Stimulated activated effector memory CD8-positive, alpha-beta T cell treated with anti-CD3 and anti-CD28 coated beads, Interleukin-12 subunit alpha, Interleukin-12 subunit beta, amount 100 ng/mL, for 72 hours (primary cell): ENCODE data around the gene AHI1.
"Not testable (repeated sequence)": the region's sequence is repeated elsewhere in the genome, so short reads cannot be mapped to it uniquely, and the experiment has no call there.

Experiments used
- ATAC-seq: fragments of 150-1000 bp; cut with Tn5 transposase; 2 replicates; pipeline ENCODE4 v1.10.0; 2021
- DNase-seq, 2 donors: peaks; one replicate each; pipeline ENCODE4 v3.0.0; 2021 to 2022; ENCODE audit warnings: low spot score in 2 of 2
- H3K27ac Mint-ChIP-seq: one replicate; pipeline ENCODE4 v1.8.0; 2022; ENCODE audit warnings: mild to moderate bottlenecking, mixed read lengths
- H3K36me3 Mint-ChIP-seq: one replicate; pipeline ENCODE4 v1.8.0; 2022; ENCODE audit warnings: mild to moderate bottlenecking, mixed read lengths
- H3K4me1 Mint-ChIP-seq: one replicate; pipeline ENCODE4 v1.8.0; 2022; ENCODE audit warnings: mixed read lengths
- H3K4me3 Mint-ChIP-seq: one replicate; pipeline ENCODE4 v1.8.0; 2022; ENCODE audit warnings: mild to moderate bottlenecking, mixed read lengths
- H3K9me3 Mint-ChIP-seq: one replicate; pipeline ENCODE4 v1.8.0; 2022; ENCODE audit warnings: mixed read lengths

The AHI1 gene

GRCh38 chr6:135354407-135354806 lies 143.1 kb downstream of the AHI1 start:
- Mint-ChIP-seq H3K4me1 (peaks cover 4% of the 10 kb centered on the region), H3K27ac (no peak overlapping the region), H3K4me3 (no peak overlapping the region), H3K36me3 (no peaks in the 10 kb centered on the region), H3K9me3 (no peaks in the 10 kb centered on the region)
- ATAC-seq = no peak
- no peak for DNase-seq

DNA sequence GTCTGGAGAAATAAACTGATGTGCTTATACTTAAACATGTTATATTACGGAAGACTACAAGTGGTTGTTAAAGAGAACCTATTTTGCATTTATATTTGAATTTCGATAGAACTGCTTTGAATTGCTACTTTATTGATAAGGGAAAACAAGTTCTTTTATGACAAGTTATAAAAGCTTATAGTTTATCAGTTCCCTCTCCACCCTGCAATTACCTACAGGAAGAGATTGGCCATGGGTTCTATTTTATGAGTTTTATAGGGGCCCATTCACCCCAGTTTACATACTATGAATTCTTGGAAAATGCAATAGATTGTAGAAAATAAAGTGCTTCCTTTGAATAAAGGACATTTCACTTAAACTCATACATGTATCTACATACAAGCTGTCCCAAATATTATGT lies 144.4 kb downstream of the AHI1 start:
- Mint-ChIP-seq H3K4me1 (no peaks in the 10 kb centered on the region), H3K36me3 (no peaks in the 10 kb centered on the region), H3K9me3 (no peaks in the 10 kb centered on the region), H3K4me3 (no peak overlapping the region), H3K27ac (no peak overlapping the region)
- ATAC-seq (no peak), DNase-seq (no peak)

GRCh38 chr6:135351635-135352034 lies 145.9 kb downstream of the AHI1 start:
- Mint-ChIP-seq H3K27ac (no peak overlapping the region), H3K9me3 (no peaks in the 10 kb centered on the region), H3K4me3 (no peak overlapping the region), H3K36me3 (no peaks in the 10 kb centered on the region), H3K4me1 (peaks cover 4% of the 10 kb centered on the region)
- ATAC-seq = no peak
- no peak for DNase-seq

- Mint-ChIP-seq H3K27ac (no peak overlapping the region), H3K4me1 (peaks cover 6% of the 10 kb centered on the region)
Measured at GRCh38 chr6:135347887-135348286, 149.7 kb downstream of the AHI1 start.

GRCh38 chr6:135346747-135347146 lies 150.8 kb downstream of the AHI1 start:
- H3K4me3 Mint-ChIP-seq = no peak overlapping the region
- ATAC-seq (no peak), DNase-seq (no peak)
- H3K27ac Mint-ChIP-seq = no peak overlapping the region
- no peaks in the 10 kb centered on the region for H3K9me3 Mint-ChIP-seq
- no peaks in the 10 kb centered on the region for H3K36me3 Mint-ChIP-seq
- H3K4me1 Mint-ChIP-seq = peaks cover 6% of the 10 kb centered on the region

More at GRCh38 chr6:135347887-135348286, 149.7 kb downstream of the AHI1 start:
- DNase-seq (no peak), ATAC-seq (no peak)
- no peaks in the 10 kb centered on the region for H3K36me3 Mint-ChIP-seq
- H3K9me3 Mint-ChIP-seq = no peaks in the 10 kb centered on the region
- no peak overlapping the region for H3K4me3 Mint-ChIP-seq

GRCh38 chr6:135344526-135344925 lies 153.0 kb downstream of the AHI1 start:
- ATAC-seq (no peak), DNase-seq (no peak)
- Mint-ChIP-seq H3K36me3 (no peaks in the 10 kb centered on the region), H3K9me3 (no peaks in the 10 kb centered on the region), H3K27ac (no peak overlapping the region), H3K4me1 (peaks cover 6% of the 10 kb centered on the region), H3K4me3 (no peak overlapping the region)

- DNase-seq, H3K27ac Mint-ChIP-seq, H3K4me3 Mint-ChIP-seq, H3K9me3 Mint-ChIP-seq, H3K4me1 Mint-ChIP-seq, H3K36me3 Mint-ChIP-seq, ATAC-seq: not testable (repeated sequence)
Measured at GRCh38 chr6:135339920-135340319, 157.6 kb downstream of the AHI1 start.

- H3K27ac Mint-ChIP-seq = no peak overlapping the region
- no peaks in the 10 kb centered on the region for H3K36me3 Mint-ChIP-seq
- H3K4me3 Mint-ChIP-seq = no peak overlapping the region
- H3K4me1 Mint-ChIP-seq = peaks cover 5% of the 10 kb centered on the region
- no peak for ATAC-seq
- no peak for DNase-seq
- H3K9me3 Mint-ChIP-seq = no peaks in the 10 kb centered on the region
Measured at GRCh38 chr6:135334169-135334568, 163.4 kb downstream of the AHI1 start.

DNA sequence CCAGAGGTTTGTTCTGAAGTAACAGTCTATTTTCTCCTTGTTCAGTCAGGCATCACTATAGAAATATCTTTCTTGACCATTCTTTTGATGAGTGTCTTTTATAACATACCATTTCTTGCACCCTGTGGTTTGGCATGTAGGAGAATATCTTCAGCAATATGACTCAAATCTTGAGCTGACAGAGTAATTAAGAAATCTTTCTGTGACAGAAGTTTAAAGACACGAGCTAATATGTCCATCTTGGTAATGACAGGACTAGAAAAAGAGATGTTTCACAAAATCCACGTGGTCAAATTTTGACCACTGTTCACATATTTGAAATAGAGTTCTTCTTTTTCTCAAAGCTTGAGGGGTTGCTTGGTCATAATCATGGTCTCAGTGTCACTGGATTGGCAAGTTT lies 166.5 kb downstream of the AHI1 start:
- Mint-ChIP-seq H3K27ac (no peak overlapping the region), H3K36me3 (no peaks in the 10 kb centered on the region), H3K9me3 (no peaks in the 10 kb centered on the region), H3K4me3 (no peak overlapping the region), H3K4me1 (peaks cover 5% of the 10 kb centered on the region)
- ATAC-seq (peak; percentile 52), DNase-seq (no peak)

DNA sequence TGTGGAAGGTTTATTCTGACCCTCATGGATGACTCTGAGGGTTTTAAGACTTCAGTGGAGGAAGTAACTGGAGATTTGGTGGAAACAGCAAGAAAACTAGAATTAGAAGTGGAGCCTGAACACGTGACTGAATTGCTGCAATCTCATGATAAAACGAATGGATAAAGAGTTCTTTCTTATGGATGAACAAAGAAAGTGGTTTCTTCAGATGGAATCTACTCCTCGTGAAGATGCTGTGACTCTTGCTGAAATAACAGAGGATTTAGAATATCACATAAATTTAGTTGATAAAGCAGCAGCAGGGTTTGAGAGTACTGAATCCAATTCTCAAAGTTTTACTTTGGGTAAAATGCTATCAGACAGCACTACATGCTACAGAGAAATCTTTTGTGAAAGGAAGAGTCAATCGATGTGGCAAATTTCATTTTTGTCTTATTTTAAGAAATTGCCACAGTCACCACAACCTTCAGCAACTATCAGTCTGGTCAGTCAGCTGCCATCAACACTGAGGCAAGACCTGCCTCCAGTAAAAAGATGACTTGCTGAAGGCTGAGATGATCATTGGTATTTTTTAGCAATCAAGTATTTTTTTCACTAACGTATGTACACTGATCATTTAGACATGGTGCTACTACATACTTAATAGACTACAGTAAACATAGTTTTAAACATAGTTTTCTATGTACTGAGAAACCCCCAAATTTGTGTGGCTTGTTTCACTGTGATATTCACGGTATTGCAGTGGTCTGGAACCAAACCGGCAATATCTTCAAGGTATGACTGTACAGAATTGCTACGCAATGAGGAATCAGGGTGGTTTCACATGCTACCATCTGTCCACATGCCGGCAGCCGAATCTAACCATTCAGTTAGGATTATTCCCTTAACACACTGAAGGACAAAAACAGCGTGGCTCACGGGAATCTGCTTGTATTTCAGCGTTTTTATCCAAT lies 167.4 kb downstream of the AHI1 start:
- Mint-ChIP-seq H3K27ac (no peak overlapping the region), H3K36me3 (no peaks in the 10 kb centered on the region), H3K4me1 (peaks cover 5% of the 10 kb centered on the region), H3K4me3 (no peak overlapping the region), H3K9me3 (no peaks in the 10 kb centered on the region)
- DNase-seq (peak in 1 of 2 donors; percentile 62), ATAC-seq (peak; percentile 93)

GRCh38 chr6:135328136-135328535 lies 169.4 kb downstream of the AHI1 start:
- no peak overlapping the region for H3K27ac Mint-ChIP-seq
- H3K36me3 Mint-ChIP-seq = no peaks in the 10 kb centered on the region
- peaks cover 7% of the 10 kb centered on the region for H3K4me1 Mint-ChIP-seq
- DNase-seq (no peak), ATAC-seq (no peak)
- H3K9me3 Mint-ChIP-seq = no peaks in the 10 kb centered on the region
- no peak overlapping the region for H3K4me3 Mint-ChIP-seq

GRCh38 chr6:135325624-135326424 lies 171.7 kb downstream of the AHI1 start:
- no peak for ATAC-seq
- no peak overlapping the region for H3K4me3 Mint-ChIP-seq
- H3K27ac Mint-ChIP-seq = no peak overlapping the region
- no peak for DNase-seq
- peaks cover 13% of the 10 kb centered on the region for H3K4me1 Mint-ChIP-seq
- H3K9me3 Mint-ChIP-seq = no peaks in the 10 kb centered on the region
- H3K36me3 Mint-ChIP-seq = peaks cover 5% of the 10 kb centered on the region

GRCh38 chr6:135324531-135324930 lies 173.0 kb downstream of the AHI1 start:
- Mint-ChIP-seq H3K4me1 (peaks cover 11% of the 10 kb centered on the region), H3K9me3 (no peaks in the 10 kb centered on the region), H3K27ac (no peak overlapping the region), H3K36me3 (peaks cover 5% of the 10 kb centered on the region), H3K4me3 (no peak overlapping the region)
- DNase-seq (no peak), ATAC-seq (no peak)

DNA sequence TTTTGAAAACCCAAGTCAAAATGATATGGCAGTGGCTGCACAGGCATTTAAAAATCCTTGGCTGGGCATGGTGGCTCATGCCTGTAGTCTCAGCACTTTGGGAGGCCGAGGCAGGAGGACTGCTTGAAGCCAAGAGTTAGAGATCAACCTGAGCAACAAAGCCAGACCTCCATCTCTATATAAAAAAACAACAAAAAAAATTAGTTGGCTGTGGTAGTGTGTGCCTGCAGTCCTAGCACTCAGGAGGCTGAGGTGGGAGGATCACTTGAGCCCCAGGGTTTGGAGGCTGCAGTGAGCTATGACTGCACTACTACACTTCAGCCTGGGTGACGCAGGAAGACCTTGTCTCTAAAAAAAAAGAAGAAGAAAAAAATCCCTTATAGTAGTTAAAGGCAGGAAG lies 173.6 kb downstream of the AHI1 start:
- H3K4me3 Mint-ChIP-seq = no peak overlapping the region
- peaks cover 11% of the 10 kb centered on the region for H3K4me1 Mint-ChIP-seq
- H3K27ac Mint-ChIP-seq = no peak overlapping the region

DNA sequence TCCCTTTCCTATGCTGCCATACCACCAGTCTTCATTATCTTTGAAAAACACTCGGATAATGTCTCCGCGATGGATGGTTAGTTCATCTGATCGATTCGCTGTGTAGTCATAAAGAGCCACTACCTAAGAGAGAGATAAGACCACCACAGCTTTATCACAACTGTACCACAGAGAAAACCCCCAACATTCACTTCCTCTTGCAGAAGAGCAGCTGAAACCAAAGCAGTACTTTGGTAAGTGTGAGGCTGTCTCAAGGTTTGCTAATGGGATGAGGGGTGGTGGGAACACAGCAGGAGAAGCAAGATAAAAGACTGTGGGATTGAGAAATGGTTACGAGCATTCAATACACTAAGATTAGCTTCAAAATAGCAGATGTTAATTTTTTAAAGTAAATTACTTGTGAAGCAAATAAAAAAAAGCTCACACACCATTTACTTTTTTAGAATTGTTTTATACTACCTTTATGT lies 174.3 kb downstream of the AHI1 start:
- Mint-ChIP-seq H3K4me1 (peaks cover 15% of the 10 kb centered on the region), H3K9me3 (no peaks in the 10 kb centered on the region), H3K27ac (no peak overlapping the region), H3K36me3 (peaks cover 5% of the 10 kb centered on the region), H3K4me3 (no peak overlapping the region)
- DNase-seq (no peak), ATAC-seq (peak; percentile 95)

More for the DNA sequence above, 173.6 kb downstream of the AHI1 start:
- DNase-seq (no peak), ATAC-seq (no peak)
- H3K9me3 Mint-ChIP-seq = no peaks in the 10 kb centered on the region
- peaks cover 5% of the 10 kb centered on the region for H3K36me3 Mint-ChIP-seq
